ENCODE data around the gene RAB3C. TPM values are rescaled to one million over a fixed set of nuclear protein-coding genes. Genes with fewer than 3 reads are reported as not detected.

The RAB3C gene
- total RNA-seq, 1 experiment from 2014 or later = not detected

GRCh38 chr5:58755397-58755796 lies 172.5 kb downstream of the RAB3C start:
- in situ Hi-C loops (cut with HindIII; ENCODE audit: low sequenced_read_pairs) = no loop called here
- no peak for DNase-seq (ENCODE audit: low spot score)

GRCh38 chr5:58759745-58760144 lies 176.9 kb downstream of the RAB3C start:
- DNase-seq (ENCODE audit: low spot score) = peak; percentile 84
- in situ Hi-C loops (cut with HindIII; ENCODE audit: low sequenced_read_pairs) = no loop called here

- no peak for DNase-seq (ENCODE audit: low spot score)
- in situ Hi-C loops (cut with HindIII; ENCODE audit: low sequenced_read_pairs) = no loop called here
Measured at GRCh38 chr5:58760222-58760621, 177.3 kb downstream of the RAB3C start.

- in situ Hi-C loops (cut with HindIII; ENCODE audit: low sequenced_read_pairs) = no loop called here
- DNase-seq (ENCODE audit: low spot score) = peak; percentile 31
Measured at GRCh38 chr5:58761407-58761806, 178.5 kb downstream of the RAB3C start.

GRCh38 chr5:58763390-58763789 lies 180.5 kb downstream of the RAB3C start:
- no peak for DNase-seq (ENCODE audit: low spot score)
- in situ Hi-C loops (cut with HindIII; ENCODE audit: low sequenced_read_pairs) = no loop called here

GRCh38 chr5:58764199-58764598 lies 181.3 kb downstream of the RAB3C start:
- DNase-seq (ENCODE audit: low spot score) = no peak
- in situ Hi-C loops (cut with HindIII; ENCODE audit: low sequenced_read_pairs) = no loop called here

GRCh38 chr5:58765058-58765457 lies 182.2 kb downstream of the RAB3C start:
- in situ Hi-C loops (cut with HindIII; ENCODE audit: low sequenced_read_pairs) = no loop called here

GRCh38 chr5:58767104-58767503 lies 184.2 kb downstream of the RAB3C start:
- no peak for DNase-seq (ENCODE audit: low spot score)
- in situ Hi-C loops (cut with HindIII; ENCODE audit: low sequenced_read_pairs) = no loop called here

More at GRCh38 chr5:58765058-58765457, 182.2 kb downstream of the RAB3C start:
- DNase-seq (ENCODE audit: low spot score) = no peak

- peak; percentile 64 for DNase-seq (ENCODE audit: low spot score)
- in situ Hi-C loops (cut with HindIII; ENCODE audit: low sequenced_read_pairs) = no loop called here
Measured at GRCh38 chr5:58770136-58770535, 187.3 kb downstream of the RAB3C start.

GRCh38 chr5:58771796-58772195 lies 188.9 kb downstream of the RAB3C start:
- DNase-seq (ENCODE audit: low spot score) = no peak
- in situ Hi-C loops (cut with HindIII; ENCODE audit: low sequenced_read_pairs) = no loop called here

- in situ Hi-C loops (cut with HindIII; ENCODE audit: low sequenced_read_pairs) = no loop called here
- peak; percentile 29 for DNase-seq (ENCODE audit: low spot score)
Measured at GRCh38 chr5:58773744-58774441, 191.0 kb downstream of the RAB3C start.

GRCh38 chr5:58774937-58775336 lies 192.1 kb downstream of the RAB3C start:
- DNase-seq (ENCODE audit: low spot score) = no peak
- in situ Hi-C loops (cut with HindIII; ENCODE audit: low sequenced_read_pairs) = no loop called here

GRCh38 chr5:58775701-58776262 lies 192.9 kb downstream of the RAB3C start:
- in situ Hi-C loops (cut with HindIII; ENCODE audit: low sequenced_read_pairs) = no loop called here
- no peak for DNase-seq (ENCODE audit: low spot score)

- in situ Hi-C loops (cut with HindIII; ENCODE audit: low sequenced_read_pairs) = no loop called here
- no peak for DNase-seq (ENCODE audit: low spot score)
Measured at GRCh38 chr5:58776559-58776958, 193.7 kb downstream of the RAB3C start.

- DNase-seq (ENCODE audit: low spot score) = no peak
- in situ Hi-C loops (cut with HindIII; ENCODE audit: low sequenced_read_pairs) = no loop called here
Measured at GRCh38 chr5:58778888-58779287, 196.0 kb downstream of the RAB3C start.

- DNase-seq (ENCODE audit: low spot score) = no peak
- in situ Hi-C loops (cut with HindIII; ENCODE audit: low sequenced_read_pairs) = no loop called here
Measured at GRCh38 chr5:58786035-58786434, 203.2 kb downstream of the RAB3C start.

GRCh38 chr5:58786711-58787303 lies 203.9 kb downstream of the RAB3C start:
- DNase-seq (ENCODE audit: low spot score) = no peak
- in situ Hi-C loops (cut with HindIII; ENCODE audit: low sequenced_read_pairs) = no loop called here

- in situ Hi-C loops (cut with HindIII; ENCODE audit: low sequenced_read_pairs) = no loop called here
- peak; percentile 28 for DNase-seq (ENCODE audit: low spot score)
Measured at GRCh38 chr5:58787987-58788386, 205.1 kb downstream of the RAB3C start.

- DNase-seq (ENCODE audit: low spot score) = no peak
- in situ Hi-C loops (cut with HindIII; ENCODE audit: low sequenced_read_pairs) = no loop called here
Measured at GRCh38 chr5:58793888-58794657, 211.2 kb downstream of the RAB3C start.

GRCh38 chr5:58794875-58795274 lies 212.0 kb downstream of the RAB3C start:
- no peak for DNase-seq (ENCODE audit: low spot score)
- in situ Hi-C loops (cut with HindIII; ENCODE audit: low sequenced_read_pairs) = no loop called here
